HepG2 (cell line): ENCODE results near the gene OTUB2. TPM values are rescaled to one million over a fixed set of nuclear protein-coding genes. Genes with fewer than 3 reads are reported as not detected.
A peak's percentile ranks its signal among the peaks of the same experiment; 100 is the strongest.

Experiments used
- AGO2 ChIP-seq: fragments of 200-400 bp; formaldehyde crosslinking; optimal IDR thresholded peaks from 2 replicates; pipeline ENCODE3; 2017; ENCODE audit warnings: mild to moderate bottlenecking, low read depth, low read length, moderate library complexity
- ATF1 ChIP-seq: IDR thresholded peaks from 2 replicates; pipeline ENCODE4 v1.6.1; 2016; ENCODE audit warnings: mild to moderate bottlenecking, control low read depth
- CCAR2 ChIP-seq: fragments of 200-400 bp; formaldehyde crosslinking; optimal IDR thresholded peaks from 2 replicates; pipeline ENCODE3; 2018; ENCODE audit warnings: low read depth, mild to moderate bottlenecking, low read length, moderate library complexity
- HOXA3 ChIP-seq: sonication (generic); formaldehyde crosslinking; IDR thresholded peaks from 2 replicates; pipeline ENCODE4 v1.5.0; 2020; ENCODE audit warnings: missing genetic modification reagents
- NFRKB ChIP-seq: fragments of 450-650 bp; IDR thresholded peaks from 2 replicates; pipeline ENCODE4 v1.6.1; 2017
- POLR2AphosphoS5 ChIP-seq: IDR thresholded peaks from 2 replicates; pipeline ENCODE4 v1.6.1; 2012; ENCODE audit warnings: low read depth, low read length
- ZIK1 ChIP-seq: sonication (generic); formaldehyde crosslinking; IDR thresholded peaks from 2 replicates; pipeline ENCODE4 v1.5.0; 2020; ENCODE audit warnings: mild to moderate bottlenecking, low read depth, missing genetic modification reagents, borderline replicate concordance
- ZNF367 ChIP-seq: sonication (generic); formaldehyde crosslinking; IDR thresholded peaks from 2 replicates; pipeline ENCODE4 v1.4.0; 2020; ENCODE audit warnings: missing genetic modification reagents, borderline replicate concordance
- ZNF552 ChIP-seq: sonication (generic); formaldehyde crosslinking; IDR thresholded peaks from 2 replicates; pipeline ENCODE4 v1.9.0; 2022; ENCODE audit warnings: missing genetic modification reagents, mild to moderate bottlenecking, borderline replicate concordance
- ZNF615 ChIP-seq: sonication (generic); formaldehyde crosslinking; IDR thresholded peaks from 2 replicates; pipeline ENCODE4 v1.5.0; 2020; ENCODE audit warnings: mild to moderate bottlenecking, missing genetic modification reagents, borderline replicate concordance
- polyA plus RNA-seq, 8 experiments: library from polyadenylated mRNA; depleted of rRNA in 3 of 8; stranded (reverse) in 7 of 8; unstranded in 1 of 8; fragments of >200 nt; fragmentation: Illumina TruSeq in 4 of 8; extraction: Trizol in 4 of 8; gene quantifications; 2 replicates each; pipeline versions ENCODE4 v1.2.1 to v1.2.3, GENCODE V29; 2011 to 2016; ENCODE audit warnings: low read depth in 4 of 8, missing spikeins in 1 of 8, mixed read lengths in 1 of 8; ENCODE audit not compliant: insufficient read depth in 1 of 8
- total RNA-seq, 5 experiments: library from RNA; depleted of rRNA; stranded (reverse); fragments of >200 nt; fragmentation: Illumina TruSeq; extraction: Trizol; gene quantifications; 2 replicates each; pipeline ENCODE4 v1.2.3, GENCODE V29; 2016; ENCODE audit warnings: low read depth in 1 of 5
- TF ChIP-seq, protein P1 (sequence below): sonication (generic); IDR thresholded peaks from 2 replicates; pipeline ENCODE4 v1.6.1; 2016; ENCODE audit warnings: low read depth, borderline replicate concordance
- TF ChIP-seq, protein P2 (sequence below): sonication (generic); formaldehyde crosslinking; IDR thresholded peaks from 2 replicates; pipeline ENCODE4 v1.5.0; 2020; ENCODE audit warnings: mild to moderate bottlenecking, missing genetic modification reagents
- TF ChIP-seq, protein P3 (sequence below): sonication (generic); formaldehyde crosslinking; IDR thresholded peaks from 2 replicates; pipeline ENCODE4 v1.5.0; 2020; ENCODE audit warnings: mild to moderate bottlenecking, missing genetic modification reagents, borderline replicate concordance
- TF ChIP-seq, protein P4 (sequence below): sonication (generic); formaldehyde crosslinking; IDR thresholded peaks from 2 replicates; pipeline ENCODE4 v1.4.0; 2020; ENCODE audit warnings: missing genetic modification reagents, borderline replicate concordance
- TF ChIP-seq, protein P5 (sequence below): sonication (generic); formaldehyde crosslinking; IDR thresholded peaks from 2 replicates; pipeline ENCODE4 v1.5.0; 2020; ENCODE audit warnings: mild to moderate bottlenecking, low read depth, missing genetic modification reagents, borderline replicate concordance
- TF ChIP-seq, protein P6 (sequence below): sonication (generic); formaldehyde crosslinking; IDR thresholded peaks from 2 replicates; pipeline ENCODE4 v1.4.0; 2020; ENCODE audit warnings: missing genetic modification reagents

The OTUB2 gene
- total and polyA plus RNA-seq, 2 of the 13 experiments (the other 11 are each of a cell fraction or from before 2014, with no cell fraction given) = 2.2 to 2.4 TPM

DNA sequence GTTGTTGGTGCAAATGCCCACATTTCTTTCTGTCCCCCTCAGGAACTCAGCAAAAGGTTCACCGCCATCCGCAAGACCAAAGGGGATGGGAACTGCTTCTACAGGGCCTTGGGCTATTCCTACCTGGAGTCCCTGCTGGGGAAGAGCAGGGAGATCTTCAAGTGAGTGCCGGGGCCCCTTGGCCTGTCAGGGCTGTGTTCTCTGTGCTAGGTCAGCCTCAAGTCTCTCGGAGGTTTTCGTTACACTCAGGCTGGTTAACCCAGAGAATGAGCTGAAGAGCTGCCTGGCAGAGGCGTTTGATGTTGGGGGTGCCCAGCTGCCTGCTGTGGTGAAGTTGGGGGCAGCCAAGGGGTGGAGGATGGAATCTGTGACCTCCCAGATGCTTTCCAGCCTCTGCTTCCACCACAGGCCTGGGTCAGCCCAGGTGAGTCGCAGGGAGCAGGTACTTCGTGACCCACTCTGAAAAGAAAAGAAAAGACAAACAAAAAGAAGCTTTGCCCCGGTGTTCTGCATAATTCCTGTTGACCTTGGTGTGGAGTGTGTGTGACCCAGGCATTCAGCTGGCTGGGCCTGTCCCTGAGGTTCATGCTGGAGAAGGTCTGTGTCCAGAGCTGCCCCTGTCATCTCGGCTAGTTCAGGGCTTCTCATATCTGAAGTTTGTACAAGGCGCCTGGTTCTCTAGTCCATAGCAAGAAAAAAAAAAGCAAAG is 12.9 kb downstream of the OTUB2 start (continued):
- TF ChIP-seq ATF1 (CRISPR knock-in tag) (no peak), ZNF615 (CRISPR knock-in tag) (no peak), HOXA3 (no peak), ZNF367 (no peak), POLR2AphosphoS5 (no peak), ZNF552 (CRISPR knock-in tag) (no peak), NFRKB (no peak), AGO2 (no peak), CCAR2 (no peak), ZIK1 (no peak)
- TF ChIP-seq, protein P1, sequence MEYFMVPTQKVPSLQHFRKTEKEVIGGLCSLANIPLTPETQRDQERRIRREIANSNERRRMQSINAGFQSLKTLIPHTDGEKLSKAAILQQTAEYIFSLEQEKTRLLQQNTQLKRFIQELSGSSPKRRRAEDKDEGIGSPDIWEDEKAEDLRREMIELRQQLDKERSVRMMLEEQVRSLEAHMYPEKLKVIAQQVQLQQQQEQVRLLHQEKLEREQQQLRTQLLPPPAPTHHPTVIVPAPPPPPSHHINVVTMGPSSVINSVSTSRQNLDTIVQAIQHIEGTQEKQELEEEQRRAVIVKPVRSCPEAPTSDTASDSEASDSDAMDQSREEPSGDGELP = peak; percentile 30; the same call in 1 of the 2 replicates
- TF ChIP-seq, protein P2, sequence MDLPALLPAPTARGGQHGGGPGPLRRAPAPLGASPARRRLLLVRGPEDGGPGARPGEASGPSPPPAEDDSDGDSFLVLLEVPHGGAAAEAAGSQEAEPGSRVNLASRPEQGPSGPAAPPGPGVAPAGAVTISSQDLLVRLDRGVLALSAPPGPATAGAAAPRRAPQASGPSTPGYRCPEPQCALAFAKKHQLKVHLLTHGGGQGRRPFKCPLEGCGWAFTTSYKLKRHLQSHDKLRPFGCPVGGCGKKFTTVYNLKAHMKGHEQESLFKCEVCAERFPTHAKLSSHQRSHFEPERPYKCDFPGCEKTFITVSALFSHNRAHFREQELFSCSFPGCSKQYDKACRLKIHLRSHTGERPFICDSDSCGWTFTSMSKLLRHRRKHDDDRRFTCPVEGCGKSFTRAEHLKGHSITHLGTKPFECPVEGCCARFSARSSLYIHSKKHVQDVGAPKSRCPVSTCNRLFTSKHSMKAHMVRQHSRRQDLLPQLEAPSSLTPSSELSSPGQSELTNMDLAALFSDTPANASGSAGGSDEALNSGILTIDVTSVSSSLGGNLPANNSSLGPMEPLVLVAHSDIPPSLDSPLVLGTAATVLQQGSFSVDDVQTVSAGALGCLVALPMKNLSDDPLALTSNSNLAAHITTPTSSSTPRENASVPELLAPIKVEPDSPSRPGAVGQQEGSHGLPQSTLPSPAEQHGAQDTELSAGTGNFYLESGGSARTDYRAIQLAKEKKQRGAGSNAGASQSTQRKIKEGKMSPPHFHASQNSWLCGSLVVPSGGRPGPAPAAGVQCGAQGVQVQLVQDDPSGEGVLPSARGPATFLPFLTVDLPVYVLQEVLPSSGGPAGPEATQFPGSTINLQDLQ (CRISPR knock-in tag) = no peak
- TF ChIP-seq, protein P3, sequence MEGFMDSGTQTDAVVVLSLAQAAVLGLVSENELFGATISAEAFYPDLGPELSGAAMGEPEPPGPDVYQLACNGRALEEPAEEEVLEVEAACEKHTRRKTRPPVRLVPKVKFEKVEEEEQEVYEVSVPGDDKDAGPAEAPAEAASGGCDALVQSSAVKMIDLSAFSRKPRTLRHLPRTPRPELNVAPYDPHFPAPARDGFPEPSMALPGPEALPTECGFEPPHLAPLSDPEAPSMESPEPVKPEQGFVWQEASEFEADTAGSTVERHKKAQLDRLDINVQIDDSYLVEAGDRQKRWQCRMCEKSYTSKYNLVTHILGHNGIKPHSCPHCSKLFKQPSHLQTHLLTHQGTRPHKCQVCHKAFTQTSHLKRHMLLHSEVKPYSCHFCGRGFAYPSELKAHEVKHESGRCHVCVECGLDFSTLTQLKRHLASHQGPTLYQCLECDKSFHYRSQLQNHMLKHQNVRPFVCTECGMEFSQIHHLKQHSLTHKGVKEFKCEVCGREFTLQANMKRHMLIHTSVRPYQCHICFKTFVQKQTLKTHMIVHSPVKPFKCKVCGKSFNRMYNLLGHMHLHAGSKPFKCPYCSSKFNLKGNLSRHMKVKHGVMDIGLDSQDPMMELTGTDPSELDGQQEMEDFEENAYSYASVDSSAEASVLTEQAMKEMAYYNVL (CRISPR knock-in tag) = peak; percentile 17; the same call in 1 of the 2 replicates
- TF ChIP-seq, protein P4, sequence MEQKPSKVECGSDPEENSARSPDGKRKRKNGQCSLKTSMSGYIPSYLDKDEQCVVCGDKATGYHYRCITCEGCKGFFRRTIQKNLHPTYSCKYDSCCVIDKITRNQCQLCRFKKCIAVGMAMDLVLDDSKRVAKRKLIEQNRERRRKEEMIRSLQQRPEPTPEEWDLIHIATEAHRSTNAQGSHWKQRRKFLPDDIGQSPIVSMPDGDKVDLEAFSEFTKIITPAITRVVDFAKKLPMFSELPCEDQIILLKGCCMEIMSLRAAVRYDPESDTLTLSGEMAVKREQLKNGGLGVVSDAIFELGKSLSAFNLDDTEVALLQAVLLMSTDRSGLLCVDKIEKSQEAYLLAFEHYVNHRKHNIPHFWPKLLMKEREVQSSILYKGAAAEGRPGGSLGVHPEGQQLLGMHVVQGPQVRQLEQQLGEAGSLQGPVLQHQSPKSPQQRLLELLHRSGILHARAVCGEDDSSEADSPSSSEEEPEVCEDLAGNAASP (CRISPR knock-in tag) = peak; percentile 89; the same call in 1 of the 2 replicates
- TF ChIP-seq, protein P5, sequence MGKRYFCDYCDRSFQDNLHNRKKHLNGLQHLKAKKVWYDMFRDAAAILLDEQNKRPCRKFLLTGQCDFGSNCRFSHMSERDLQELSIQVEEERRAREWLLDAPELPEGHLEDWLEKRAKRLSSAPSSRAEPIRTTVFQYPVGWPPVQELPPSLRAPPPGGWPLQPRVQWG = no peak
- TF ChIP-seq, protein P6, sequence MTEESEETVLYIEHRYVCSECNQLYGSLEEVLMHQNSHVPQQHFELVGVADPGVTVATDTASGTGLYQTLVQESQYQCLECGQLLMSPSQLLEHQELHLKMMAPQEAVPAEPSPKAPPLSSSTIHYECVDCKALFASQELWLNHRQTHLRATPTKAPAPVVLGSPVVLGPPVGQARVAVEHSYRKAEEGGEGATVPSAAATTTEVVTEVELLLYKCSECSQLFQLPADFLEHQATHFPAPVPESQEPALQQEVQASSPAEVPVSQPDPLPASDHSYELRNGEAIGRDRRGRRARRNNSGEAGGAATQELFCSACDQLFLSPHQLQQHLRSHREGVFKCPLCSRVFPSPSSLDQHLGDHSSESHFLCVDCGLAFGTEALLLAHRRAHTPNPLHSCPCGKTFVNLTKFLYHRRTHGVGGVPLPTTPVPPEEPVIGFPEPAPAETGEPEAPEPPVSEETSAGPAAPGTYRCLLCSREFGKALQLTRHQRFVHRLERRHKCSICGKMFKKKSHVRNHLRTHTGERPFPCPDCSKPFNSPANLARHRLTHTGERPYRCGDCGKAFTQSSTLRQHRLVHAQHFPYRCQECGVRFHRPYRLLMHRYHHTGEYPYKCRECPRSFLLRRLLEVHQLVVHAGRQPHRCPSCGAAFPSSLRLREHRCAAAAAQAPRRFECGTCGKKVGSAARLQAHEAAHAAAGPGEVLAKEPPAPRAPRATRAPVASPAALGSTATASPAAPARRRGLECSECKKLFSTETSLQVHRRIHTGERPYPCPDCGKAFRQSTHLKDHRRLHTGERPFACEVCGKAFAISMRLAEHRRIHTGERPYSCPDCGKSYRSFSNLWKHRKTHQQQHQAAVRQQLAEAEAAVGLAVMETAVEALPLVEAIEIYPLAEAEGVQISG (CRISPR knock-in tag) = no peak
